Osteoblast (primary cell): ENCODE data around the gene CTBP2. TPM values are rescaled to one million over a fixed set of nuclear protein-coding genes. Genes with fewer than 3 reads are reported as not detected.

Source experiments
- DNase-seq: peaks from one replicate; pipeline ENCODE4 v3.0.0; 2011; ENCODE audit warnings: low spot score, mixed read lengths; ENCODE audit not compliant: insufficient read length; ENCODE audit errors: missing footprints
- H2AFZ ChIP-seq: 2 replicates; pipeline ENCODE4 v1.6.0; 2011; ENCODE audit warnings: mild to moderate bottlenecking, low read length
- H3K27ac ChIP-seq: 2 replicates; pipeline ENCODE4 v1.5.1; 2011; ENCODE audit warnings: mild to moderate bottlenecking, low read depth, low read length, moderate library complexity
- H3K27me3 ChIP-seq: 2 replicates; pipeline ENCODE4 v1.6.0; 2012; ENCODE audit warnings: mild to moderate bottlenecking, control low read depth, inconsistent platforms, low read length, moderate library complexity; ENCODE audit not compliant: insufficient read depth
- H3K36me3 ChIP-seq: 2 replicates; pipeline ENCODE4 v1.5.1; 2011; ENCODE audit warnings: mild to moderate bottlenecking, low read length, control low read depth, moderate library complexity; ENCODE audit not compliant: insufficient read depth
- H3K4me1 ChIP-seq: 2 replicates; pipeline ENCODE4 v1.5.1; 2011; ENCODE audit warnings: mild to moderate bottlenecking, low read length, control low read depth, moderate library complexity; ENCODE audit not compliant: insufficient read depth
- H3K4me2 ChIP-seq: 2 replicates; pipeline ENCODE4 v1.6.0; 2011; ENCODE audit warnings: mild to moderate bottlenecking, low read length; ENCODE audit not compliant: insufficient read depth
- H3K4me3 ChIP-seq: fragments of 200-600 bp; sonication (generic); 3 replicates; pipeline ENCODE4 v1.5.1; 2012; ENCODE audit warnings: mild to moderate bottlenecking, low read length, inconsistent platforms; ENCODE audit not compliant: insufficient read depth
- H3K79me2 ChIP-seq: 2 replicates; pipeline ENCODE4 v1.6.0; 2012; ENCODE audit warnings: mild to moderate bottlenecking, low read length, control low read depth, inconsistent platforms; ENCODE audit not compliant: insufficient read depth
- H3K9me3 ChIP-seq: 2 replicates; pipeline ENCODE4 v1.5.1; 2011; ENCODE audit warnings: low read depth, low read length, control low read depth
- H4K20me1 ChIP-seq: 2 replicates; pipeline ENCODE4 v1.6.0; 2012; ENCODE audit warnings: mild to moderate bottlenecking, low read length, control low read depth; ENCODE audit not compliant: insufficient read depth
- CTCF ChIP-seq: IDR thresholded peaks from 2 replicates; pipeline ENCODE4 v1.5.1; 2011; ENCODE audit warnings: mild to moderate bottlenecking, low read depth, low read length, moderate library complexity; ENCODE audit errors: extremely low read depth
- total RNA-seq: library from RNA; depleted of rRNA; stranded (reverse); fragments of >200 nt; gene quantifications from 2 replicates; pipeline ENCODE4 v1.2.3, GENCODE V29; 2012

CTBP2 gene
- total RNA-seq: 65.1 and 65.9 TPM in 2 replicates

- H2AFZ ChIP-seq: peak within 1 kb of the TSS; percentile 86
Observed at GRCh38 chr10:125159932-125160855, at the start of gene CTBP2. CTBP2 (minus strand) TSS chr10:125160563.

GRCh38 chr10:125209591-125210355, 49.4 kb upstream of the CTBP2 start:
- Histone ChIP-seq H3K79me2 (no peaks in the 10 kb centered on the region), H3K36me3 (no peaks in the 10 kb centered on the region), H3K4me1 (peaks cover 11% of the 10 kb centered on the region), H3K27ac (no peak overlapping the region), H3K4me2 (peak overlapping the region; percentile 82), H2AFZ (peak overlapping the region; percentile 93), H4K20me1 (no peaks in the 10 kb centered on the region), H3K4me3 (peak overlapping the region; percentile 63), H3K27me3 (no peaks in the 10 kb centered on the region), H3K9me3 (no peaks in the 10 kb centered on the region)
- peak; percentile 79 for DNase-seq
- no peak for TF ChIP-seq CTCF

More at GRCh38 chr10:125159932-125160855, at the start of gene CTBP2:
- DNase-seq: peak; percentile 96
- H3K4me1 ChIP-seq: peaks cover 27% of the 10 kb centered on the region
- peak within 1 kb of the TSS; percentile 56 for H3K27ac ChIP-seq
- peaks cover 12% of the 10 kb centered on the region for H4K20me1 ChIP-seq
- no peaks in the 10 kb centered on the region for H3K36me3 ChIP-seq
- peak within 1 kb of the TSS; percentile 80 for H3K4me3 ChIP-seq
- TF ChIP-seq CTCF: no peak
- H3K79me2 ChIP-seq: peaks cover 38% of the 10 kb centered on the region
- peak within 1 kb of the TSS; percentile 87 for H3K4me2 ChIP-seq
- no peaks in the 10 kb centered on the region for H3K27me3 ChIP-seq
- no peaks in the 10 kb centered on the region for H3K9me3 ChIP-seq

- H4K20me1 ChIP-seq: no peaks in the 10 kb centered on the region
- no peaks in the 10 kb centered on the region for H3K9me3 ChIP-seq
- H3K27me3 ChIP-seq: no peaks in the 10 kb centered on the region
- peaks cover 11% of the 10 kb centered on the region for H3K4me1 ChIP-seq
- H3K79me2 ChIP-seq: no peaks in the 10 kb centered on the region
- TF ChIP-seq CTCF: no peak
- H3K4me2 ChIP-seq: peak overlapping the region; percentile 82
- H3K4me3 ChIP-seq: peak overlapping the region; percentile 63
- peak overlapping the region; percentile 93 for H2AFZ ChIP-seq
- DNase-seq: peak; percentile 87
- H3K36me3 ChIP-seq: no peaks in the 10 kb centered on the region
- no peak overlapping the region for H3K27ac ChIP-seq
Observed at GRCh38 chr10:125208854-125209565, 48.6 kb upstream of the CTBP2 start.
